ENCODE measurements around the gene NOL4L. TPM values are rescaled to one million over a fixed set of nuclear protein-coding genes. Genes with fewer than 3 reads are reported as not detected.

The NOL4L gene
- total RNA-seq, 1 donor from 2014 or later: 11.9 TPM

GRCh38 chr20:32539026-32539816 is 45.9 kb downstream of the NOL4L start:
- H3F3A ChIP-seq (ENCODE audit: low read depth): peaks cover 35% of the 10 kb centered on the region
- Mint-ChIP-seq H3K4me1 (peaks cover 60% of the 10 kb centered on the region), H3K9me3 (no peaks in the 10 kb centered on the region), H3K36me3 (no peaks in the 10 kb centered on the region), H3K27ac (no peak overlapping the region), H3K4me3 (peak overlapping the region; percentile 1), H3K27me3 (ENCODE audit: insufficient read depth, low read depth) (peaks cover 23% of the 10 kb centered on the region)
- H2AFZ ChIP-seq (replicated peaks): no peak overlapping the region
- H3K9ac ChIP-seq: no peak overlapping the region
- DNase-seq (ENCODE audit: low spot score): no peak
- TF ChIP-seq CTCF (IDR thresholded peaks at IDR 0.05) (no peak), EZH2phosphoT487 (IDR thresholded peaks at IDR 0.05) (no peak), EZH2 (IDR thresholded peaks at IDR 0.05) (no peak)
- peaks cover 31% of the 10 kb centered on the region for H4K20me1 ChIP-seq (ENCODE audit: low read depth)
- no peaks in the 10 kb centered on the region for H3K79me2 ChIP-seq (ENCODE audit: low read depth)
- no peaks in the 10 kb centered on the region for H3K9me3 ChIP-seq (ENCODE audit: low read depth)
- no peak overlapping the region for H3K27ac ChIP-seq
- peaks cover 46% of the 10 kb centered on the region for H3K4me1 ChIP-seq
- peaks cover 33% of the 10 kb centered on the region for H3K27me3 ChIP-seq
- no peak overlapping the region for H3K4me2 ChIP-seq
- H3K4me3 ChIP-seq: no peak overlapping the region
- H3K36me3 ChIP-seq: no peaks in the 10 kb centered on the region

GRCh38 chr20:32538526-32538939 is 46.6 kb downstream of the NOL4L start:
- H3F3A ChIP-seq (ENCODE audit: low read depth): peaks cover 35% of the 10 kb centered on the region
- H3K9me3 ChIP-seq (ENCODE audit: low read depth): no peaks in the 10 kb centered on the region
- Mint-ChIP-seq H3K36me3 (no peaks in the 10 kb centered on the region), H3K4me3 (no peak overlapping the region), H3K4me1 (peaks cover 61% of the 10 kb centered on the region), H3K9me3 (no peaks in the 10 kb centered on the region), H3K27me3 (ENCODE audit: insufficient read depth, low read depth) (peaks cover 23% of the 10 kb centered on the region), H3K27ac (no peak overlapping the region)
- H3K9ac ChIP-seq: no peak overlapping the region
- H2AFZ ChIP-seq (replicated peaks): no peak overlapping the region
- H3K36me3 ChIP-seq: no peaks in the 10 kb centered on the region
- H3K4me2 ChIP-seq: no peak overlapping the region
- no peak overlapping the region for H3K27ac ChIP-seq
- H4K20me1 ChIP-seq (ENCODE audit: low read depth): peaks cover 31% of the 10 kb centered on the region
- peaks cover 33% of the 10 kb centered on the region for H3K27me3 ChIP-seq
- no peak for DNase-seq (ENCODE audit: low spot score)
- no peaks in the 10 kb centered on the region for H3K79me2 ChIP-seq (ENCODE audit: low read depth)
- no peak overlapping the region for H3K4me3 ChIP-seq
- TF ChIP-seq CTCF (IDR thresholded peaks at IDR 0.05): no peak
- TF ChIP-seq EZH2phosphoT487 (IDR thresholded peaks at IDR 0.05): no peak
- no peak for TF ChIP-seq EZH2 (IDR thresholded peaks at IDR 0.05)
- peaks cover 43% of the 10 kb centered on the region for H3K4me1 ChIP-seq

DNA sequence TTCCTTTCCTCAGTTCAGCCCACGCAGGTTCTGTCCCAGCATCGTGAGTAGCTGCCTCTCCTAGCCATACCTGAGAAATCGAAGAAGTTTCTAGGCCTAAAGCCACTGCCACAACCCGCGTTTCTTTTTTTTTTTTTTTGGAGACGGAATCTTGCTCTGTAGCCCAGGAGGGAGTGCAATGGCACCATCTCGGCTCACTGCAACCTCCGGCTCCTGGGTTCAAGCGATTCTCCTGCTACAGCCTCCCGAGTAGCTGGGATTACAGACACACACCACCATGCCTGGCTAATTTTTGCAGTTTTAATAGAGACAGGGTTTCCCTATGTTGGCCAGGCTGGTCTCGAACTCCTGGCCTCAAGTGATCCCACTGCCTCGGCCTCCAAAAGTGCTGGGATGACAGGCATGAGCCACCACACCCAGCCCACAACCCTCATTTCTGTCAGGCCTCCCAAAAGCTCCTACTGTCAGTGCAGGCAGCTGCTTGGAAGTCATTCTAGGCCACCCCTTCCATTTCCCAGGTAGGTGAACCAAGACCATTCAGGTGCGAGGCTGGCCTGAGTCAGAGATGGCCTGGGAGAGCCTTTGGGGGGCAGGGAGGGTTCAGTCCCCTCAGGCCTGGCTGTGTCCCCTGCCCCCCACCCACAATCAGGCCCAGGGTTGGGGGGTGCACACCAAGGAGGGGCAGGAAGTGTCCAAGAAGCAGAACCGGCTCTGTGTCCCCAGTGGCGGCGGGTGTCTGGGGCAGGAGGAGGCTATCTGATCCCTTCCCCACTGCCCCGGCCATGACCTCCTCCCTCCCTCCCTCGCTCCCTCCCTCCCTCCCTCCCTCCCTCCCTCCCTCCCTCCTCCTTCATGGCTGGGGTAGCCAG is 47.2 kb downstream of the NOL4L start:
- H3F3A ChIP-seq (ENCODE audit: low read depth): peaks cover 35% of the 10 kb centered on the region
- H3K4me3 ChIP-seq: no peak overlapping the region
- peaks cover 31% of the 10 kb centered on the region for H4K20me1 ChIP-seq (ENCODE audit: low read depth)
- no peak overlapping the region for H3K4me2 ChIP-seq
- H2AFZ ChIP-seq (replicated peaks): no peak overlapping the region
- no peaks in the 10 kb centered on the region for H3K36me3 ChIP-seq
- no peak for DNase-seq (ENCODE audit: low spot score)
- H3K4me1 ChIP-seq: peaks cover 43% of the 10 kb centered on the region
- H3K79me2 ChIP-seq (ENCODE audit: low read depth): no peaks in the 10 kb centered on the region
- TF ChIP-seq EZH2phosphoT487 (IDR thresholded peaks at IDR 0.05): peak; percentile 1
- TF ChIP-seq CTCF (IDR thresholded peaks at IDR 0.05): no peak
- peak; percentile 27 for TF ChIP-seq EZH2 (IDR thresholded peaks at IDR 0.05)
- Mint-ChIP-seq H3K27me3 (ENCODE audit: insufficient read depth, low read depth) (peaks cover 18% of the 10 kb centered on the region), H3K4me1 (peaks cover 60% of the 10 kb centered on the region), H3K27ac (no peak overlapping the region), H3K4me3 (peak overlapping the region; percentile 89), H3K9me3 (no peaks in the 10 kb centered on the region), H3K36me3 (no peaks in the 10 kb centered on the region)
- H3K27ac ChIP-seq: no peak overlapping the region
- peaks cover 33% of the 10 kb centered on the region for H3K27me3 ChIP-seq
- H3K9me3 ChIP-seq (ENCODE audit: low read depth): no peaks in the 10 kb centered on the region
- no peak overlapping the region for H3K9ac ChIP-seq

Measured in neural progenitor cell (in vitro differentiated cells).